Parathyroid adenoma (tissue), 2 donors: ENCODE results near the gene RGS19.

Experiments
- H2AFZ ChIP-seq: fragments of 300-600 bp; sonication (generic); one replicate; pipeline ENCODE4 v1.7.0; 2017; ENCODE audit warnings: antibody characterized with exemption, mild to moderate bottlenecking
- H3K27ac ChIP-seq: fragments of 300-600 bp; sonication (generic); one replicate; pipeline ENCODE4 v1.7.0; 2017
- H3K27me3 ChIP-seq: fragments of 300-600 bp; sonication (generic); one replicate; pipeline ENCODE4 v1.7.0; 2017; ENCODE audit warnings: low read length; ENCODE audit not compliant: control insufficient read depth, insufficient read depth
- H3K36me3 ChIP-seq: fragments of 300-600 bp; sonication (generic); one replicate; pipeline ENCODE4 v1.7.0; 2017; ENCODE audit warnings: low read length; ENCODE audit not compliant: control insufficient read depth, insufficient read depth
- H3K4me1 ChIP-seq: fragments of 300-600 bp; sonication (generic); one replicate; pipeline ENCODE4 v1.7.0; 2017; ENCODE audit warnings: control low read depth
- H3K4me2 ChIP-seq: fragments of 300-600 bp; sonication (generic); one replicate; pipeline ENCODE4 v1.7.0; 2017; ENCODE audit warnings: low read length
- H3K4me3 ChIP-seq: fragments of 300-600 bp; sonication (generic); one replicate; pipeline ENCODE4 v1.7.0; 2017; ENCODE audit warnings: low read depth, low read length
- H3K79me2 ChIP-seq: fragments of 300-600 bp; sonication (generic); one replicate; pipeline ENCODE4 v1.7.0; 2017; ENCODE audit warnings: control low read depth
- H3K9ac ChIP-seq: fragments of 300-600 bp; sonication (generic); one replicate; pipeline ENCODE4 v1.7.0; 2017; ENCODE audit warnings: mild to moderate bottlenecking
- H3K9me3 ChIP-seq: fragments of 300-600 bp; sonication (generic); one replicate; pipeline ENCODE4 v1.7.0; 2017; ENCODE audit warnings: low read length; ENCODE audit not compliant: control insufficient read depth
- TF ChIP-seq, protein P1 (sequence below): fragments of 300-600 bp; sonication (generic); IDR thresholded peaks from one replicate; pipeline ENCODE4 v1.7.0; 2017; ENCODE audit warnings: antibody characterized with exemption, mild to moderate bottlenecking
- donor health status: primary hyperparathyroidism.

Gene RGS19

DNA sequence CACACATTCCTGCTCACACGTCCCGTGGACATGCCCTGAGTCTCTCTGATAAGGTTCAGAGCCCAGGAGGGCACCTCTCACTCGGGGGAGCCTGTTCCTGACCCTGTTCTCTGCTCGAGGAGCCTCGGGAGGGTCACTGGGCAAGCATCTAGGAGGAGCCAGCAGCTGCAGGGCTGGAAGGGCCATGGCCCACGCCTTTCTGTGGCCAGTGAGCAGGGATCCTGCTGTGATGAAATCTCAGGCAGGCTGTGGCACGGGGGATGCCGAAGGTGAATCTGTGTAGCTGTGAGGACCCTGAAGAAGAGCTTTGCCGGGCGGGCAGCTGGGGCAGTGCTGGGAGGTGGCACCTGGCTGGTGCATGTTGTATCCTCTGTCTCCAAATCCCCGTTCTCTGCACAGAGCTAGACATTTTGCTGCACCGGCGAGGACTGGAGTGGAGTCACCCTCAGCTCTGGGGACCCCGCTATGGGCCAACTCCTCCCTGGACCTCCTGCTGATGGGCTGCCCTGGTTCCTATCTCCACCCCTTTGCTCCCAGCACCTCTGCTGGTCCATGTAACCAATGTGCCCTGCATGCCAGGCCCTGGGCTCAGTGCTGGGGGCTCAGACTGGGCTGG, 35.1 kb upstream of the RGS19 start:
- H3K27me3 ChIP-seq: no peaks in the 10 kb centered on the region
- H3K4me3 ChIP-seq: no peak overlapping the region
- TF ChIP-seq, protein P1, sequence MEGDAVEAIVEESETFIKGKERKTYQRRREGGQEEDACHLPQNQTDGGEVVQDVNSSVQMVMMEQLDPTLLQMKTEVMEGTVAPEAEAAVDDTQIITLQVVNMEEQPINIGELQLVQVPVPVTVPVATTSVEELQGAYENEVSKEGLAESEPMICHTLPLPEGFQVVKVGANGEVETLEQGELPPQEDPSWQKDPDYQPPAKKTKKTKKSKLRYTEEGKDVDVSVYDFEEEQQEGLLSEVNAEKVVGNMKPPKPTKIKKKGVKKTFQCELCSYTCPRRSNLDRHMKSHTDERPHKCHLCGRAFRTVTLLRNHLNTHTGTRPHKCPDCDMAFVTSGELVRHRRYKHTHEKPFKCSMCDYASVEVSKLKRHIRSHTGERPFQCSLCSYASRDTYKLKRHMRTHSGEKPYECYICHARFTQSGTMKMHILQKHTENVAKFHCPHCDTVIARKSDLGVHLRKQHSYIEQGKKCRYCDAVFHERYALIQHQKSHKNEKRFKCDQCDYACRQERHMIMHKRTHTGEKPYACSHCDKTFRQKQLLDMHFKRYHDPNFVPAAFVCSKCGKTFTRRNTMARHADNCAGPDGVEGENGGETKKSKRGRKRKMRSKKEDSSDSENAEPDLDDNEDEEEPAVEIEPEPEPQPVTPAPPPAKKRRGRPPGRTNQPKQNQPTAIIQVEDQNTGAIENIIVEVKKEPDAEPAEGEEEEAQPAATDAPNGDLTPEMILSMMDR: no peak
- H3K79me2 ChIP-seq: peaks cover 2% of the 10 kb centered on the region
- no peak overlapping the region for H3K27ac ChIP-seq
- no peaks in the 10 kb centered on the region for H3K9me3 ChIP-seq
- peaks cover 46% of the 10 kb centered on the region for H3K4me1 ChIP-seq
- no peak overlapping the region for H2AFZ ChIP-seq
- H3K36me3 ChIP-seq: no peaks in the 10 kb centered on the region
- no peak overlapping the region for H3K4me2 ChIP-seq
- no peak overlapping the region for H3K9ac ChIP-seq

DNA sequence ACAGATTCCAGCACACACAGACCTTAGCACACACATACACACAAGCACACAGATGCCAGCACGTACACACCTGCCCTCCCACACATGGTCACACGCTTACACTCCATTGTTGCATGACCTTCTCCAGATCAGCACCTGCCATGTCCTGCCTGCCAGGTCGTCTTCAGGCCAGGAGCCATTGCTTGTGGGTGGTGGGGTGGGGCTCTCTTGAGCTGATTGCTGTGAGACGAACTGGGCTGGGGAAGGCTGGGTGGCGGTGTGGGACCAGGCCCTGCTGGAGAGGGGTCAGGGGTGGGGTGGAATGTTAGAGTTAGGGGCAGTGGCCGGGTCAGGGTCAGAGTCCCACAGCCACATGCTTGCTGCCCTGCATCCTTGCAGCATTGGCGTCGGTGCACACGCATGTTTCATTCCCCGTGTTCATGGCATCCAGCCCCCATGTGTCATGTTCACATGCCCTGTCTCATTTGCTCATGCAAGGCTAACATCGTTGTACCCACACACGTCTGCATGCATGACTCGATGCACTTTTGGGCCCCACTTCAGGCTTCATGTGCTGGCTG, 34.6 kb upstream of the RGS19 start:
- H3K36me3 ChIP-seq: no peaks in the 10 kb centered on the region
- H3K27ac ChIP-seq: peak overlapping the region; percentile 66
- no peak overlapping the region for H3K4me2 ChIP-seq
- H3K9ac ChIP-seq: no peak overlapping the region
- H3K79me2 ChIP-seq: peaks cover 2% of the 10 kb centered on the region
- TF ChIP-seq, protein P1: no peak
- peaks cover 43% of the 10 kb centered on the region for H3K4me1 ChIP-seq
- no peaks in the 10 kb centered on the region for H3K9me3 ChIP-seq
- no peaks in the 10 kb centered on the region for H3K27me3 ChIP-seq
- no peak overlapping the region for H2AFZ ChIP-seq
- no peak overlapping the region for H3K4me3 ChIP-seq

DNA sequence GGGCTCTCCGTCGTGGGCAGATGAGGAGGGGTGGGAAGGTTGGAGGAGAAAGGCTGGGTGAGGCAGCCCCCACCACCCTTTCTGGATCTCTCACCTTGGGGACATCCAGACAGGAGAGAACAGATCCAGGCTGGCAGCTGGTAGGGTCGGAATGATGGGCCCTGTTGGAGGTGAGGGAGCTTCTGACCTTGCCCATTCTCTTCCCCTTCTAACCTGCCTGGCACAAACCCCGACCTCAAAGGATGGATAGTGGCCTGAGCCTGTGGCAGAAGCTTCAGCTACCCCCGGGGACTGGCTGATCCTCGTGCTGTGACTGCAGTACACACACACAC, 34.1 kb upstream of the RGS19 start:
- H3K4me1 ChIP-seq: peaks cover 43% of the 10 kb centered on the region
- no peaks in the 10 kb centered on the region for H3K36me3 ChIP-seq
- H3K4me3 ChIP-seq: no peak overlapping the region
- no peak overlapping the region for H3K4me2 ChIP-seq
- no peaks in the 10 kb centered on the region for H3K27me3 ChIP-seq
- no peaks in the 10 kb centered on the region for H3K9me3 ChIP-seq
- peak overlapping the region; percentile 43 for H2AFZ ChIP-seq
- TF ChIP-seq, protein P1: no peak
- H3K27ac ChIP-seq: peak overlapping the region; percentile 66
- no peak overlapping the region for H3K9ac ChIP-seq
- peaks cover 2% of the 10 kb centered on the region for H3K79me2 ChIP-seq

DNA sequence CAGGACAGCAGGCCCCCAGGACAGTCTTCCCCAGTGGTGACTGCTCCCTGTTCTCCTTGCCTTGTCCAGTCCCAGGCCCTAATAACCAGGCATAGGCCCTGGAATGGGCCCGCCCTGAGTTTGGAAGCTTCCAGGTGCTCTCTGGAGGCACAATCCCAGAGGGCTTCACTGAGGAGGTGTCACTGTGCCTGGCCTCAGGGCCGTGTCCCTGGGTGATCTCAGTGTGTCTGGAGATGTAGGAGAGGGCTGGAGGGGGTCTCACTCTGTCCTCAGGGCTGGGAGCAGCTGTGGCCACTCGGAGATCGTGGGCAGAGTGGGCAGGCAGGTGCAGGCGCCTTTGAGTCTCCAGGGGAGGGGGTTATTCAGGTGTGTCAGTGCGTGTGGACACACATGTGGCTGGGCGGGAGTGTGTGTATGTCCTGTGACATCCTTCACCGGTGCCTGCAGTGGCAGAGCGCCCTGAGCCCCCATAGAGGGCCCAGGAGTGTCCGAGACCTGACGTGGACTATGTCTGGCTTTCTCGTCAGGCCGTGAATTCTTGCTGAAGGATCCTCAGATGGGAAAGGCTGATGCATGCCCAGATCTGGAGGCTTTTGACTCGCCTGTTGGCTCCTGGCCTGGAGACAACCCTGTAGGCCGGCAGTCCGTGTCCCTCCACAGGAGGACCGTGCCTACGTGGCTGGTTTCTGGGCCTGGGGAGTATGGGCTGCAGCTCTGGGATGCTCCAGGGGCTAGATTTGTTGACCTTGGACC, 33.5 kb upstream of the RGS19 start:
- Histone ChIP-seq H3K36me3 (no peaks in the 10 kb centered on the region), H3K27ac (peak overlapping the region; percentile 66), H2AFZ (peak overlapping the region; percentile 43), H3K9me3 (no peaks in the 10 kb centered on the region), H3K4me3 (no peak overlapping the region), H3K4me2 (no peak overlapping the region), H3K27me3 (no peaks in the 10 kb centered on the region), H3K79me2 (peaks cover 2% of the 10 kb centered on the region), H3K4me1 (peaks cover 43% of the 10 kb centered on the region), H3K9ac (no peak overlapping the region)
- TF ChIP-seq, protein P1: no peak
